ENCODE measurements around the gene FREY1.

FREY1 gene

DNA sequence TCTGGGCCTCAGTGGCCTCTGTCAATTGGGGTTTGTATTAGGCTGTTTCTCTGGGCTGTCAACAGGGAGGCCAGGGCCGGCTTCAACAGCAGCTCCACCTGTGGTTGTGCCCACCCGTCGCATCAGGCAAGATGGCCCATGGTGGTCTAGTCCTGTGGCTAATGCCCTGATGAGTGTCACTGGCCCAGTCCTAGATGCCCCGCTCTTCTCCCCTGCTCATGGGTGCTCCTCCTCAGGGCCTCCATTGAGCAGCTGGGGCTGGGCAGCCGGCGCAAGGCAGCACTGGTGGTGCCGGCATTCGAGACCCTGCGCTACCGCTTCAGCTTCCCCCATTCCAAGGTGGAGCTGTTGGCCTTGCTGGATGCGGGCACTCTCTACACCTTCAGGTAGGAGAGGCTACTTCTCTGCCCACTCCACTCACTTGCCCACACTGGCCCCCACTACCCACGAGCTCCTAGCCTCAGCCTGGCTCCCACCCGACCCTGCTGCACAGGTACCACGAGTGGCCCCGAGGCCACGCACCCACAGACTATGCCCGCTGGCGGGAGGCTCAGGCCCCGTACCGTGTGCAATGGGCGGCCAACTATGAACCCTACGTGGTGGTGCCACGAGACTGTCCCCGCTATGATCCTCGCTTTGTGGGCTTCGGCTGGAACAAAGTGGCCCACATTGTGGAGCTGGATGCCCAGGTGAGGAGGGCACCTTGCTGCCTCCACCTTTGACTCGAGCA is 20.8 kb upstream of the FREY1 start:
- DNase-seq, result no peak

- no peak for DNase-seq
These were observed 20.2 kb upstream of the FREY1 start for GRCh38 chr11:45927332-45927683.

DNA sequence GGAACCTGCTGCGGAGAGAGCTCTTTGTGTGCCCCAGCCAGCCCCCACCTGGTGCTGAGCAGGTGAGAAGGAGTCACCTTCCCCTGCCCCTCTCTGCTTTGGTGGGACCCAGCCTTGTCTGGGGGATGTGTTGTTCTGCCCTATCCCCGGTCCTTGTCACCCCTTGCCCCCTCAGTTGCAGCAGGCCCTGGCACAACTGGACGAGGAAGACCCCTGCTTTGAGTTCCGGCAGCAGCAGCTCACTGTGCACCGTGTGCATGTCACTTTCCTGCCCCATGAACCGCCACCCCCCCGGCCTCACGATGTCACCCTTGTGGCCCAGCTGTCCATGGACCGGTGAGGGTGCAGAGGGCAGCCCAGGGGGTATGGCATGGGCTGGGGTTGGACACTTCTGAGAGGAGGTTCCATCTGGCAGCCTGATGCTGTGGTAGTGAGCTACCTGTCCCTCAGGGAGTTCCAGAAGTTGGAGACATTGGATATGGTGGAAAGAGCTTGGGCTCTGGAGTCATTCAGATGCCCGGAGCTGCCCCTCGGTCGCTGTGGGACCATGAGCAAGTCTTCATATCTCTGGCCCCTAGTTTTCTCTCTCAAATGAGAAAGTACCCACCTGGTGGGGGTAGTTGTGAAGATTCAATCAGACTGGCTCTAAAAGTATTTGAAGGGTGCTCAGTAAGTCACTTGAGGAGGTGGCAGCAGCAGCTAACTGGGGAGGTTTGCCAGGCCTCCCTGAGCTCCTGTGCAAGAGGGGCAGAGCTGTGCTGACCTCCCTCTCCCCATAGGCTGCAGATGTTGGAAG is 19.7 kb upstream of the FREY1 start:
- no peak for DNase-seq

DNA sequence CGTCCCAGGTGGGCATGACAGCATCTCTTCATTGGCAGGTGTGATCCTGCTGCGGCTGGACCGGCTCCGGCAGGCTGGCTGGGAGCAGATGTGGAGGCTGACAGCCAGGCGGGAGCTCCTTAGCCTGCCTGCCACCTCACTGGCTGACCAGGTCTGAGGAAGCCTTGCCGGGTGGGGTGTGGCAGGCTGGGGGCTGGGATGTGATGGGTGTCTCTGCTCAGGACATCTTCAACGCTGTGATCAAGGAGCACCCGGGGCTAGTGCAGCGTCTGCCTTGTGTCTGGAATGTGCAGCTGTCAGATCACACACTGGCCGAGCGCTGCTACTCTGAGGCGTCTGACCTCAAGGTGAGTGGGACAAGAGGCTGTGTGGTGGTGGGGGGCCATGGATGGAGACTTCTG is 18.9 kb upstream of the FREY1 start:
- DNase-seq, result no peak

DNA sequence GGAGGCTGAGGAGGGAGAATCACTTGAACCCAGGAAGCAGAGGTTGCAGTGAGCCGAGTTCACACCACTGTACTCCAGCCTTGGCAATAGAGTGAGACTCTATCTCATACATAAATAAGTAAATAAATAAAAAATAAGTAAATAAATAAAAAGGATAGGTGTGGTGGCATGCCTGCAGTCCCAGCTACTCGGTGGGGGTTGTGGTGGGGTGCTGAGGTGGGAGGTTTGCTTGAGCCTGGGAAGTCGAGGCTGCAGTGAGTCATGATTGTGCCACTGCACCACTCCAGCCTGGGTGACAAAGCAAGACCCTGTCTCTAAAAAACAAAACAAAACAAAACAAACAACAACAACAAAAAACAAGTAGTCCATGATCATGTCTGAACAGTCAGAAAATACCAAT is 18.5 kb upstream of the FREY1 start:
- no peak for DNase-seq

- no peak for DNase-seq
These were observed 17.9 kb upstream of the FREY1 start for GRCh38 chr11:45924927-45925326.

DNA sequence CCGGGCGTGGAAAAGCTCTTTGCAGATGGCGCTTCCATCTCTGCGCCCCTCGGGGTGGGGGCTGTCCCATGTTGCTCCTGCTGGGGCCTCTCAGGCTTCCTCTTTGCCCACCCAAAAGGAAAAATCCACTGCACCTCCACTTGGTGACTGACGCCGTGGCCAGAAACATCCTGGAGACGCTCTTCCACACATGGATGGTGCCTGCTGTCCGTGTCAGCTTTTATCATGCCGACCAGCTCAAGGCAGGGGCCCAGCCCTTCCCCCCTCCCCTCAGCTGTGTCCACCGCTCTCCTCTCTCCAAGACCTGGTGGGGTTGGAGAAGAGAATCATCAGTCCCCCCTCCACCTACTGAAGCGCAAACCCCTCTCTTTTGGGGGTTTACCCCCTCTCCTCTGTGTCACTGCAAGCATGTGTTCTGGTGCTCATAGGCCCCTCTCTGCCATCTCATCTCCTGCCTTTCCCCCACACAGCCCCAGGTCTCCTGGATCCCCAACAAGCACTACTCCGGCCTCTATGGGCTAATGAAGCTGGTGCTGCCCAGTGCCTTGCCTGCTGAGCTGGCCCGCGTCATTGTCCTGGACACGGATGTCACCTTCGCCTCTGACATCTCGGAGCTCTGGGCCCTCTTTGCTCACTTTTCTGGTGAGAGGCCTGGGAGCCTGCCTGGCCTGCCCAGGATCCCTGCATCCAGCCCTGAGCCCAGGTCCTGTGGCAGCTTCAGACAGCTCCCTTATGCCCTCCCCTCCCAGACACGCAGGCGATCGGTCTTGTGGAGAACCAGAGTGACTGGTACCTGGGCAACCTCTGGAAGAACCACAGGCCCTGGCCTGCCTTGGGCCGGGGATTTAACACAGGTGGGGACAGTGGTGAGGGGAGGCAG is 17.2 kb upstream of the FREY1 start:
- DNase-seq, result no peak

DNA sequence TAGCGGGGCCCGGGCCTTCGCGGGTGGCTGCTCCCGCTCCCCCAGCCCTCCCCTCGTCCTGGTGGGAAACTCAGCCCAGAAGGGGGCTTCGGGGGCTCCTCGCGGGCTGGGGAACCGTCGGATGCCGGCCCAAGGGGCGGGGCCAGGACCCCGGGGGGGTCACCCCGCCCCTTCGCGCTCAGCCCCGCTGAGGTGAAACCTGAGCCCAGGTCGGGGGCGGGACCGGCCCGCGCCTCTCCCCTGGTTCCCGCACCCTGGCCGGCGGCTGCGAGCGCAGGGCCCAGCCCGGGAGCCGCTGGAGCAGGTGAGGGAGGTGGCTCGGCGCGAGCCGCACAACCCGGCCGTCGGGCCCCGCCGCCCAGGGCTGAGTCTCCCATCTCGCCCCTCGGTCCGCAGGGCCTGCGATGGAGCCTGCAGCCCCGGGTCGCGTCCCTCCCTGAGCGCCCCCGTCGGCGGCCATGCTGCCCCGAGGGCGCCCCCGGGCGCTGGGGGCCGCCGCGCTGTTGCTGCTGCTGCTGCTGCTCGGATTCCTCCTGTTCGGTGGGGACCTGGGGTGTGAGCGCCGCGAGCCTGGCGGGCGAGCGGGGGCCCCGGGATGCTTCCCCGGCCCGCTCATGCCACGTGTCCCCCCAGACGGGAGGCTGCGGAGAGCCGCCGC is 15.5 kb upstream of the FREY1 start, which contains the start of gene LARGE2:
LARGE2 (plus strand) TSS at position 232 of the 658 bp plus-strand sequence; CDS start at position 459, 227 bp downstream.
- peak; percentile 35 for DNase-seq

- peak; percentile 83 for DNase-seq
These were observed 14.7 kb upstream of the FREY1 start for GRCh38 chr11:45921561-45922424.

GRCh38 chr11:45920531-45921477 is 13.7 kb upstream of the FREY1 start:
- no peak for DNase-seq

- DNase-seq, result no peak
These were observed 12.9 kb upstream of the FREY1 start for GRCh38 chr11:45919806-45920530.

DNA sequence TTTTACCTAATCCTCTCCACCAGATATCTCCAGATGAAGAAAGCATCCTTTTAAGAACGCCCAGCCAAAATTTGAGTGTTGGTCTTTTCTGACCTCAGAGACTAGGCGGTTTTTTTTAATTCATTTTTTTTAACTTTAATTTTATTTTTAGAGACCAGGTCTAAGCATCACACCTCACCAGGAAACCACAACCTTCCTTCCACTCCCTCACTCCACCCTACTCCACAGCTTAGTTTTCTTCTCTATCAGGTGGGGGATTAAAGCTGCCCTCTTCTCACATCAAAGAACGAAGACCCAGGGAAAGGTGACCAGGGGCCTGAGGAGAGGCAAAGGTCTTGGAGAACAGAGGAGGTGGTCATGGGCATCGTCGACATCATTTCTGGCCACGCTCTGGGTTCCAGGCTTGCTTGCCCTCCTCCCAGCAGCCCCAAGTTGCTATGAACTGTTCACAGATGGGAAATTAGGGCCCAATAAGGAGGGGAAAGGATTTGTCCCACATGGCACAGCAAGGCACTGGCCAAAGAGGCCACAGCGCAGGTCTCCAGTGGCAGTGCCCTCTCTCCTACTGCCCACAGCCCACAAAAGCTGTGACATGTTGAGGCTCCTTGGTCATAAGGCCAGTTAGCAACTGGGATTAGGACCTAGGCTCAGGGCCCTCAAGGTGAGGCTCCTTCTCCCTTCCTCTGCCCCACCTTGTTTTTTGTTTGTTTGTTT is 12.0 kb upstream of the FREY1 start:
- DNase-seq, result no peak

GRCh38 chr11:45918331-45918941 is 11.4 kb upstream of the FREY1 start:
- DNase-seq, result peak; percentile 72

DNA sequence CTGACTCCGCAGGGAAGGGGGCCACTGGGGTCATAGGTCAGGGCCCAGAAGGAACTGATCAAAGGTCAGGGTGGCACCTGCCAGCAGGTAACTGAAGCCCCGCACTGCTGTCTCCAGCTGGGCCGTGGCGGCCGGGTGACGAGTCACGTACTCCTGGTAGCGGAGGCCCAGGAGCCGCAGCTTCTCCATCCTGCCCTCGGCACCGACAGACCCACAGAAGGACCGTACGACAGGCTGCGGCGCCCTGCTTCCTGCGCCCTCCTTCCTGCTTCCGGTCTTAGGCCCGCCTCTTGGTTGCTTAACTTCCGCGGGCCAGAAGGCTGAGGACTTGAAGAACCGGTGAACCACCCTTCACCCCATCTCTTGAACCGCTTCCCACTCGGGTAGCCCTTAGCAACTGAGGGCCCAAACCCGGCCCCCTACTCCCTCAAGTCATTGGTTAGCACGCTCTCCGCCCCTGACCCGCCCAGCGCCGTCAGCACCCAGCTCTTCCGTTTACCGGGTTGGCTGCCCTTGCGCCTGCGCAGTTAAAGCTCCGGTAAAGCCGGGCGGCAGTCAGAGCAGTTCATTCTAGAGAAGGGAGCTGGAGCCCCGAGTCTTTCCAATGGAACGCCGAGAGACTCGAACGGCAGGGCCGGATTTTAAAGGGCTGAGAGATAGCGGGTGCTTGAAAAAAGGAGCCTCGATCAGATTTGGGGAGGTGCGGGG is 10.7 kb upstream of the FREY1 start, which contains the start of gene PEX16:
PEX16 (minus strand) TSS at position 255 of the 708 bp plus-strand sequence; CDS start at position 189, 66 bp downstream.
- peak; percentile 92 for DNase-seq

GRCh38 chr11:45917286-45917622 is 10.2 kb upstream of the FREY1 start:
- DNase-seq, result no peak

DNA sequence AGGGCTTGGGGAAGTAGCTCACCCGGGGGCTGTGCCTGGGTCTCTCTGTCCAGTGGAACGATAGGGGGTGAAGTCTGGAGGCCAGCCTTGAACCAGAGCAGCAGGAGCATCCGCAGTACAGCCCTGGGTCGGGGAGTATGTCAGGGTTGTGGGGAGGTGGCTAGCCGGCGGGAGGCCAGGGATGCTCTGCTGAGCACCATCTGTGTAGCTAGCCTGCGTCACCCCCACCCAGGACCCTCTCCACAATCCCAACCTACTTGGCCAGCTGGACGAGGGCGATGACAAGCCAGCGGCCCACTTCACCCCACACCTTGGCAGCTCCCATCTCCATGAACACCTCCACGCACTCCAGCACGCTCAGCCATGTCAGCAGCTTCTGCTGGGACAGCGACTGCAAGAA is 8.4 kb upstream of the FREY1 start:
- no peak for DNase-seq

DNA sequence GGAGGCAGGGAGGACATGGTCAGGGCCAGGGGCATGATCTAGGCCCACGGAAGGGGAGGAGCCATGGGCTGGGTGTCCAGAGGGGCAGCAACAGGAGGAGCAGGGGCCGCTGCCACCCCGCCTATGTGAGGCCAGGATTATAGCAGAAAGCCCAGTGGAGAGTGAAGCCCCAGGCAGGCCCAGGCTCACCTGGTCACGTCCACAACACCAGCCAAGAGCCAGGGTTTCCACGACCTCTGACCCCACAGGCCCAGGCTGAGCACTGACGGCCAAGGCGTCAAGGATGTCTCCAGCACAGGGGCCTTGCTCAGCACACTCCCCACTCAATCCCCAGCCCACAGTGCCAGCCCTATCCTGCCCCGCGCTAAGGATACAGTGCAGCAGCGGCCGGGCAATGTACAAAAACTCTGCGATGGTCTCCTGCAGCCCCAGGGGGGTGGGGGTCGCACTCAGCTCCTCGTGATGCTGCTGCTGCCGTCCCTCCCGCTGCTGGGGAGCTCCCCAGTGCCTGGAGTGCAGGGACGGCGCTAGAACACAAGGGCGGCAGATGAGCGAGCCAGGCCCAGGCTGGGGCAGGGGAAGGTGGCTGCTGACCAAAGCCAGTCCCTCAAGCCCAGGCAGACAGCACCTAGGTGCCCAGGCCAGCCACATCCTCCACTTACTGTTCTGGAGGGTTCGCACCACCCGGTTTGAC is 7.0 kb upstream of the FREY1 start:
- no peak for DNase-seq

Data from RPMI8226 (cell line).